Body of pancreas (tissue), 4 donors: ENCODE data around the gene SLC22A3. TPM values are rescaled to one million over a fixed set of nuclear protein-coding genes. Genes with fewer than 3 reads are reported as not detected.

Experiments
- ATAC-seq: fragments of 150-250 bp; one replicate; pipeline ENCODE4 v1.9.1; 2016
- DNase-seq, 4 donors: peaks; one replicate each; pipeline ENCODE4 v3.0.0-alpha.2; 2019
- H3K27ac ChIP-seq, 4 donors: fragments of 200-600 bp; sonication (generic); 1 replicate in 3 of 4; 2 replicates in 1 of 4; pipeline versions ENCODE4 v1.5.1 to v1.6.1; 2016 to 2019; ENCODE audit warnings: mild to moderate bottlenecking in 1 of 4, mixed read lengths in 1 of 4, moderate library complexity in 1 of 4
- H3K27me3 ChIP-seq, 2 donors: fragments of 200-600 bp; sonication (generic); one replicate each; pipeline ENCODE4 v1.6.0; 2016; ENCODE audit warnings: mild to moderate bottlenecking in 1 of 2
- H3K36me3 ChIP-seq, 2 donors: fragments of 200-600 bp; sonication (generic); replicated peaks in 1 of 2; 2 replicates each; pipeline ENCODE4 v1.5.1; 2016; ENCODE audit warnings: low read depth in 2 of 2; ENCODE audit not compliant: insufficient read depth in 1 of 2
- H3K4me1 ChIP-seq: fragments of 200-600 bp; sonication (generic); one replicate; pipeline ENCODE4 v1.6.0; 2016
- H3K4me3 ChIP-seq, 2 donors: fragments of 200-600 bp; sonication (generic); 1 replicate in 1 of 2; 2 replicates in 1 of 2; pipeline ENCODE4 v1.5.1; 2016 to 2019
- H3K9me3 ChIP-seq, 3 donors: fragments of 200-600 bp; sonication (generic); 1 replicate in 2 of 3; 2 replicates in 1 of 3; pipeline ENCODE4 v1.5.1; 2016
- POLR2A ChIP-seq, 3 donors: fragments of 450-650 bp; IDR thresholded peaks; one replicate each; pipeline ENCODE4 v1.6.1; 2016; ENCODE audit warnings: antibody characterized with exemption in 3 of 3, mild to moderate bottlenecking in 2 of 3
- WGBS, 2 donors: methylation state at CpG; one replicate each; pipeline ENCODE4 v1.1.5; 2017; 5-methylcytosine and 5-hydroxymethylcytosine counted together
- intact Hi-C: fragments of 100-400 bp; cut with DNase I; formaldehyde crosslinking; loops from one replicate; pipeline ENCODE4 v1.15.1; 2023
- total RNA-seq, 2 donors: library from RNA; depleted of rRNA; stranded (reverse); fragments of >200 nt; gene quantifications; one replicate each; pipeline ENCODE4 v1.1.0, GENCODE V29; 2016
- TF ChIP-seq, protein P1 (sequence below), 7 experiments: fragments of 450-650 bp in 4 of 7; fragments of 200-600 bp in 3 of 7; sonication (generic) in 3 of 7; IDR thresholded peaks; one replicate each; pipeline ENCODE4 v1.5.1; 2016 to 2019; ENCODE audit warnings: antibody characterized with exemption in 7 of 7

The SLC22A3 gene
- total RNA-seq, 2 donors from 2014 or later: 4.9 TPM; not detected in 1

DNA sequence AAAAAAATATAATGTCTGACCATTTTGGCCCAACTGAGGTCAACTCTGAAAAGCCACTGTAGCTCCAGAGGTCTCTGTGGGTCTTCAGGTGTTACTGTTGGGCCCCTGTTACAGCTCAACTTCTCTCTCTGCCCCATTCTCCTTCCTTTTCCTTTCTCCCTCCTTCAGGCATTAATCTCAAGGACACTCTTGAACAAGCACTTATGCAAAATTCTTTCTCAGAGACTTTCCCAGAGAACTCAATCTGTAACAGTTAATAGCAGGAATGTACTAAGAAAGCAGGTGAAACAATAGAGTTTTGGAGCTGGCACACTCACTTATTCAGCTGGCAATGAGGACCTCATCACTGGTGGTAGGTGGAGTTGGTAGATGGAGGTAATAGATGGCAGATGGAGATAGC is 31.9 kb upstream of the SLC22A3 start:
- H3K36me3 ChIP-seq: no peaks in the 10 kb centered on the region
- H3K9me3 ChIP-seq: peaks cover 0 to 6% (median 0%) of the 10 kb centered on the region in 3 donors
- no peaks in the 10 kb centered on the region for H3K27me3 ChIP-seq
- no peak overlapping the region for H3K27ac ChIP-seq
- intact Hi-C loops: no loop called here
- no peak for DNase-seq
- no peak for ATAC-seq
- TF ChIP-seq POLR2A (IDR thresholded peaks at IDR 0.05): no peak
- TF ChIP-seq, protein P1, sequence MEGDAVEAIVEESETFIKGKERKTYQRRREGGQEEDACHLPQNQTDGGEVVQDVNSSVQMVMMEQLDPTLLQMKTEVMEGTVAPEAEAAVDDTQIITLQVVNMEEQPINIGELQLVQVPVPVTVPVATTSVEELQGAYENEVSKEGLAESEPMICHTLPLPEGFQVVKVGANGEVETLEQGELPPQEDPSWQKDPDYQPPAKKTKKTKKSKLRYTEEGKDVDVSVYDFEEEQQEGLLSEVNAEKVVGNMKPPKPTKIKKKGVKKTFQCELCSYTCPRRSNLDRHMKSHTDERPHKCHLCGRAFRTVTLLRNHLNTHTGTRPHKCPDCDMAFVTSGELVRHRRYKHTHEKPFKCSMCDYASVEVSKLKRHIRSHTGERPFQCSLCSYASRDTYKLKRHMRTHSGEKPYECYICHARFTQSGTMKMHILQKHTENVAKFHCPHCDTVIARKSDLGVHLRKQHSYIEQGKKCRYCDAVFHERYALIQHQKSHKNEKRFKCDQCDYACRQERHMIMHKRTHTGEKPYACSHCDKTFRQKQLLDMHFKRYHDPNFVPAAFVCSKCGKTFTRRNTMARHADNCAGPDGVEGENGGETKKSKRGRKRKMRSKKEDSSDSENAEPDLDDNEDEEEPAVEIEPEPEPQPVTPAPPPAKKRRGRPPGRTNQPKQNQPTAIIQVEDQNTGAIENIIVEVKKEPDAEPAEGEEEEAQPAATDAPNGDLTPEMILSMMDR (IDR thresholded peaks at IDR 0.05): no peak
- no peak overlapping the region for H3K4me3 ChIP-seq
- H3K4me1 ChIP-seq: no peaks in the 10 kb centered on the region

DNA sequence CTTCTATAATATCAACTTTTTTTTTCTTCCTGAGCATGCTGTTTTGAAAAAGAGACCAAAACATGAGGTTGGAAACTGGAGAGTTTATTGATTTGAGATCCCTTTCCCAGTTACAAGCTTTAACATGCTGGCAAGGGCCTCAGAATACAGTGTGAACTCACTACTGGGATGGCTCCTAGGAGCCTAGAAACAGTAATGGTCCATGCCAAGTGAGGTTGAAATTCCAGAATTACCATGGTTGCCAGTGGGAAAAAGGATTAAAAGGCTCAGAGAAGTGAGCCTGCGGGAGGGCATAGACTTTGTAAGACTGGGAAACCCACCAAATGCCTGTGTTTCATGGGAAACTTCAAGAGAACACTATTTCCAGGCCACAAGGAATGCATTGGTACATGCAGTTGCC is 28.9 kb upstream of the SLC22A3 start:
- TF ChIP-seq, protein P1 (IDR thresholded peaks at IDR 0.05): no peak
- no peak for TF ChIP-seq POLR2A (IDR thresholded peaks at IDR 0.05)
- Histone ChIP-seq H3K4me1 (no peaks in the 10 kb centered on the region), H3K27ac (no peak overlapping the region), H3K36me3 (no peaks in the 10 kb centered on the region), H3K4me3 (no peak overlapping the region), H3K27me3 (no peaks in the 10 kb centered on the region), H3K9me3 (peaks cover 0 to 9% (median 0%) of the 10 kb centered on the region in 3 donors)
- ATAC-seq: no peak
- DNase-seq: no peak
- intact Hi-C loops: no loop called here
- WGBS, 2 donors: 83 to 87% methylated on average over 1 of the region's 1 CpG

DNA sequence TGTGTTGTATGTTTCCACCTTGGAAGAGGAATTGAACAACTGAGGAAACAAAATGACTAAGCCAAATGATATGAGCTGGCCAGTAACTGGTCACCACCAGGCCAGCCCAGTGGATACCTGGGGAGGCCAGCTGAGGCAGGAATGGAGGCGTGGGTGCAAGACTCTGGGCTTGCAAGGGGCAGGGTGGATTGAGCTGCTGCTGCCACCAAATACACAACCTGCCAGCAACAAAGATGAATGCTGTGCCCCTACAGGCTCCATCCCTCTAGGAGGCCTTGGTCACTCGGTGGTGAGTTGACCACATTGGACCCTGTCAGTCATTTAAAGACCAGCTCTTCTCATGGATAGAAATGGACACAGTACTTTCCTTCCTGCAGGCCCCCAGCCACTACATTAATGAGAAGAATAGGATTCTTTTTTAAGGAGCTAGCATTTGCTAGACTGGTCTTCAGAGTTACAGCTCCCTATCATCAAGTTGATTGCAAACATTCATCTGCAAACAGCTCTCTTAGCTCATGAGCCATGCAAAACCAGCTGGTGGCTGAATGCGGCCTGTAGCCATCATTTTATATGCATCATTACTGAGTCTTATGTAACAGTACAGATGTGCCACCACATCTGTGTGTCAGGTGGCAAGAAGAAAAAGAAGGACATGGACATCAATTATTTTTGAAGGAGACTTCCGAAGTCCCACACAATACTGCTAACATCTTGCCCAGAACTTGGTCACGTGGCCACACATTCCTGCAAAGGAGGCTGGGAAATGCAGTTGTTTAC is 26.3 kb upstream of the SLC22A3 start:
- intact Hi-C loops: no loop called here
- no peaks in the 10 kb centered on the region for H3K36me3 ChIP-seq
- no peak overlapping the region for H3K27ac ChIP-seq
- H3K9me3 ChIP-seq: peaks cover 0 to 9% (median 0%) of the 10 kb centered on the region in 3 donors
- H3K4me1 ChIP-seq: no peaks in the 10 kb centered on the region
- no peak for TF ChIP-seq POLR2A (IDR thresholded peaks at IDR 0.05)
- TF ChIP-seq, protein P1 (IDR thresholded peaks at IDR 0.05): no peak
- no peak overlapping the region for H3K4me3 ChIP-seq
- no peaks in the 10 kb centered on the region for H3K27me3 ChIP-seq
- ATAC-seq: no peak
- WGBS, 2 donors: 87 to 92% methylated on average over 5 of the region's 5 CpGs
- DNase-seq: no peak

DNA sequence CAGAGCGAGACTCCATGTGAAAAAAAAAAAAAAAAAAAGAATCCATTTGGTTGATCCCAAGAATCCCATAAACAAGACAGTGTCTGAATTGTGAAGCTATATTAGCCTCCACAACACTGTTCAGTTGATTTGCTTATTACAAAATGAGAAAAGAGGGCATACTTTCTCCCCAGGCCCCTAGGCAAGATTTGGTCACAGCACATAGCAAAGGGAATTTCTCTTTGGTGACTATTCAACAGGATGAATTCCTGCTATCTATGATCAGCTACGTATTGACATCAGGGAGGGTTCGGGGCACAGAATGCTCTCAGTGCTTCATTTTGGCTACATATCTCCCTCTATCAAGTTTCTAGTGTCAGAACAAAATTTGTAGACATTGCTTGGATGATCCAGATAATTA is 20.2 kb upstream of the SLC22A3 start:
- H3K27me3 ChIP-seq: no peaks in the 10 kb centered on the region
- intact Hi-C loops: no loop called here
- H3K4me3 ChIP-seq: no peak overlapping the region
- no peaks in the 10 kb centered on the region for H3K9me3 ChIP-seq
- no peak for TF ChIP-seq POLR2A (IDR thresholded peaks at IDR 0.05)
- TF ChIP-seq, protein P1 (IDR thresholded peaks at IDR 0.05): no peak
- H3K4me1 ChIP-seq: no peaks in the 10 kb centered on the region
- H3K27ac ChIP-seq: no peak overlapping the region
- 78 to 85% methylated on average over 3 of the region's 3 CpGs for WGBS, 2 donors
- ATAC-seq (no peak), DNase-seq (no peak)
- H3K36me3 ChIP-seq: no peaks in the 10 kb centered on the region

DNA sequence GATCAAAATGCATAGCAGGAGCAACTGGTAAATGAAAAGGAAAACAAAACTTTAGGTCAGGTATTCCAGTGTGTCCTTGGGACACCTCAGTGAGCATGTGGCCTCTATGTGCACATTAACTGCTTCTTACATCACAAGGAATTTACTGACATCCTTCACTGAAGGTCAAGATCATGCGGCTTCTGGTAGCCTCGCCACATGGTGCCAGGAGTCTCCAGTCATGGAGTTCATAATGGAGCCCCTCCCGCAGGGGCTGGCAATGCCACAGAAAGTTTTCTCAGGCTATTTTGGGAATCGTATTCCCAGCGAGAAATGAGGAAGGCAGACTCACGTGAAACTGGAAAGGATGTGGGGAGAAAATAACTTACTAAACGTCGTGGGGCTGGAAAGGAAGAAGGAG is 19.7 kb upstream of the SLC22A3 start:
- H3K27me3 ChIP-seq: no peaks in the 10 kb centered on the region
- H3K9me3 ChIP-seq: no peaks in the 10 kb centered on the region
- H3K27ac ChIP-seq: no peak overlapping the region
- WGBS, 2 donors: 61 to 72% methylated on average over 8 of the region's 8 CpGs
- DNase-seq: no peak
- intact Hi-C loops: no loop called here
- H3K4me3 ChIP-seq: no peak overlapping the region
- no peaks in the 10 kb centered on the region for H3K36me3 ChIP-seq
- ATAC-seq: no peak
- H3K4me1 ChIP-seq: no peaks in the 10 kb centered on the region
- no peak for TF ChIP-seq POLR2A (IDR thresholded peaks at IDR 0.05)
- TF ChIP-seq, protein P1 (IDR thresholded peaks at IDR 0.05): no peak
